ENCODE results near the gene LPIN3. TPM values are rescaled to one million over a fixed set of nuclear protein-coding genes. Genes with fewer than 3 reads are reported as not detected.

LPIN3 gene
- total and polyA plus RNA-seq, 2 donors (not counting 3 experiments of a cell fraction or from before 2014, with no cell fraction given), result 2.1 to 3.0 TPM

DNA sequence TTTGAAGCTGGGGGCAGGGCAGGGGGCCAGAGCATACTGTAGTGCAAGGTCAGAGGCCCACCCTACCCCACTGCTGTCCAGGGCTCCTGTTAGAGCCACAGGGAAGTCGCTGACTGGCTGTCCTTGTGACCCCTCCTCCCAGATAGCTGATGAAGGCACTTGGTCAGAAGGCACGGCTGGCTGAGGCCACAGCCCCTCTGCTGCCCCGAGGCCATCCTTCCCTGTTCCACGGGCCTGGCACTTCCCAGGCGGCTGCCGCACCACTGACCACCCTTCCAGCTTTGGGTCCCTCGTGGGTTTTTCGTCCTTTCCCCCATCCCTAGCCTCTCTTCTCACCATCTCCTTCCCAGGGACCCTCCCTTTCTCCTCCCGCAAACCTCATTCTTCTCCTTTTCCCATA lies 35.2 kb downstream of the LPIN3 start:
- H3K36me3 ChIP-seq (ENCODE audit: control insufficient read depth in 2 of 2, extremely low read depth in 1 of 2, insufficient read depth in 2 of 2, low read length in 2 of 2), result no peaks in the 10 kb centered on the region
- no peak for TF ChIP-seq JUN (IDR thresholded peaks at IDR 0.05; ENCODE audit: borderline replicate concordance, insufficient read depth, insufficient read length, low read depth)
- no peak for TF ChIP-seq POLR2A (IDR thresholded peaks at IDR 0.05; ENCODE audit: low read depth, low read length)
- TF ChIP-seq, protein P1, sequence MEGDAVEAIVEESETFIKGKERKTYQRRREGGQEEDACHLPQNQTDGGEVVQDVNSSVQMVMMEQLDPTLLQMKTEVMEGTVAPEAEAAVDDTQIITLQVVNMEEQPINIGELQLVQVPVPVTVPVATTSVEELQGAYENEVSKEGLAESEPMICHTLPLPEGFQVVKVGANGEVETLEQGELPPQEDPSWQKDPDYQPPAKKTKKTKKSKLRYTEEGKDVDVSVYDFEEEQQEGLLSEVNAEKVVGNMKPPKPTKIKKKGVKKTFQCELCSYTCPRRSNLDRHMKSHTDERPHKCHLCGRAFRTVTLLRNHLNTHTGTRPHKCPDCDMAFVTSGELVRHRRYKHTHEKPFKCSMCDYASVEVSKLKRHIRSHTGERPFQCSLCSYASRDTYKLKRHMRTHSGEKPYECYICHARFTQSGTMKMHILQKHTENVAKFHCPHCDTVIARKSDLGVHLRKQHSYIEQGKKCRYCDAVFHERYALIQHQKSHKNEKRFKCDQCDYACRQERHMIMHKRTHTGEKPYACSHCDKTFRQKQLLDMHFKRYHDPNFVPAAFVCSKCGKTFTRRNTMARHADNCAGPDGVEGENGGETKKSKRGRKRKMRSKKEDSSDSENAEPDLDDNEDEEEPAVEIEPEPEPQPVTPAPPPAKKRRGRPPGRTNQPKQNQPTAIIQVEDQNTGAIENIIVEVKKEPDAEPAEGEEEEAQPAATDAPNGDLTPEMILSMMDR (IDR thresholded peaks at IDR 0.05; ENCODE audit: extremely low read depth in 1 of 2, insufficient read depth in 1 of 2, low read depth in 1 of 2, low read length in 2 of 2), result no peak
- TF ChIP-seq FOS (IDR thresholded peaks at IDR 0.05; ENCODE audit: borderline replicate concordance, insufficient read depth, low read length), result no peak
- TF ChIP-seq, protein P2, sequence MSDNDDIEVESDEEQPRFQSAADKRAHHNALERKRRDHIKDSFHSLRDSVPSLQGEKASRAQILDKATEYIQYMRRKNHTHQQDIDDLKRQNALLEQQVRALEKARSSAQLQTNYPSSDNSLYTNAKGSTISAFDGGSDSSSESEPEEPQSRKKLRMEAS (IDR thresholded peaks at IDR 0.05; ENCODE audit: insufficient read depth, insufficient read length), result no peak
- no peak for TF ChIP-seq MYC (IDR thresholded peaks at IDR 0.05; ENCODE audit: low read depth, low read length)
- H3K27ac ChIP-seq (ENCODE audit: insufficient read depth, low read depth, low read length), result no peak overlapping the region
- peaks cover 0 to 6% of the 10 kb centered on the region in 2 experiments for H3K27me3 ChIP-seq (ENCODE audit: control insufficient read depth in 2 of 2, insufficient read depth in 2 of 2, low read length in 2 of 2)
- FAIRE-seq (no peak), DNase-seq (ENCODE audit: low read depth, low spot score) (no peak)
- BruUV-seq (replicated peaks), result no TSS peak
- H2AFZ ChIP-seq (ENCODE audit: low read depth, low read length), result no peak overlapping the region
- no peak overlapping the region for H3K9ac ChIP-seq (replicated peaks; ENCODE audit: extremely low read depth, insufficient read depth, low read length)
- no peaks in the 10 kb centered on the region for H3K9me1 ChIP-seq (replicated peaks; ENCODE audit: control insufficient read depth, extremely low read depth, insufficient read depth, low read length)
- intact Hi-C loops (cut with micrococcal nuclease), result no loop called here
- dilution Hi-C loops (cut with MboI; ENCODE audit: extremely low pct_ligation_motif_present, low sequenced_read_pairs), result no loop called here
- H3K4me3 ChIP-seq (replicated peaks in 1 of 3; ENCODE audit: insufficient read depth in 1 of 3, low read depth in 1 of 3, low read length in 3 of 3), result no peak overlapping the region
- H4K20me1 ChIP-seq (replicated peaks; ENCODE audit: control insufficient read depth, extremely low read depth, insufficient read depth, low read length), result no peaks in the 10 kb centered on the region
- POLR2A ChIA-PET, result no interaction called here
- H3K9me3 ChIP-seq (replicated peaks; ENCODE audit: control insufficient read depth, insufficient read depth, low read length), result no peaks in the 10 kb centered on the region
- no peaks in the 10 kb centered on the region for H3K79me2 ChIP-seq (ENCODE audit: control insufficient read depth, insufficient read depth, low read length)
- H3K4me2 ChIP-seq (ENCODE audit: insufficient read depth, low read length), result no peak overlapping the region
- CTCF ChIA-PET, result no interaction called here
- no peaks in the 10 kb centered on the region for H3K4me1 ChIP-seq (ENCODE audit: control insufficient read depth, extremely low read depth, insufficient read depth, low read length)

DNA sequence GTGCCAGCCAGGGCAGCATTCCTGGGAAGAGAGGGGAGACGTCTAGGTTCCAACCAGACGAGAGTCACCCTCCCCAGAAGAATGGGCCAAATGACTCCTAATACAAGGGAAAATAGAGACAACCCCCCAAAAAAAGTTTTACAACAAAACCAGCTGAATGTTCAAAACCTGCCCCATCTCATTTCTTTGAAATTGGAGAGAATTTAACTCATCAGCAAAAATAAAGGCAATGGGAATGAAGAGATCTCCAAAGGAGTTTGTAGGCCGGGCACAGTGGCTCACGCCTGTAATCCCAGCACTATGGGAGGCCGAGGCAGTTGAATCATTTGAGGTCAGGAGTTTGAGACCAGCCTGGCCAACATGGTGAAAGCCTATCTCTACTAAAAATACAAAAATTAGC lies 35.7 kb downstream of the LPIN3 start:
- ChIA-PET POLR2A (no interaction called here), CTCF (no interaction called here)
- intact Hi-C loops (cut with micrococcal nuclease) (no loop called here), dilution Hi-C loops (cut with MboI; ENCODE audit: extremely low pct_ligation_motif_present, low sequenced_read_pairs) (no loop called here)
- Histone ChIP-seq H3K27me3 (ENCODE audit: control insufficient read depth in 2 of 2, insufficient read depth in 2 of 2, low read length in 2 of 2) (peaks cover 0 to 6% of the 10 kb centered on the region in 2 experiments), H3K4me1 (ENCODE audit: control insufficient read depth, extremely low read depth, insufficient read depth, low read length) (no peaks in the 10 kb centered on the region), H3K79me2 (ENCODE audit: control insufficient read depth, insufficient read depth, low read length) (no peaks in the 10 kb centered on the region), H4K20me1 (replicated peaks; ENCODE audit: control insufficient read depth, extremely low read depth, insufficient read depth, low read length) (no peaks in the 10 kb centered on the region), H3K9ac (replicated peaks; ENCODE audit: extremely low read depth, insufficient read depth, low read length) (no peak overlapping the region), H3K4me2 (ENCODE audit: insufficient read depth, low read length) (no peak overlapping the region), H3K27ac (ENCODE audit: insufficient read depth, low read depth, low read length) (no peak overlapping the region), H2AFZ (ENCODE audit: low read depth, low read length) (no peak overlapping the region), H3K9me1 (replicated peaks; ENCODE audit: control insufficient read depth, extremely low read depth, insufficient read depth, low read length) (no peaks in the 10 kb centered on the region), H3K4me3 (replicated peaks in 1 of 3; ENCODE audit: insufficient read depth in 1 of 3, low read depth in 1 of 3, low read length in 3 of 3) (no peak overlapping the region), H3K36me3 (ENCODE audit: control insufficient read depth in 2 of 2, extremely low read depth in 1 of 2, insufficient read depth in 2 of 2, low read length in 2 of 2) (no peaks in the 10 kb centered on the region), H3K9me3 (replicated peaks; ENCODE audit: control insufficient read depth, insufficient read depth, low read length) (no peaks in the 10 kb centered on the region)
- no TSS peak for BruUV-seq (replicated peaks)
- no peak for DNase-seq (ENCODE audit: low read depth, low spot score)
- TF ChIP-seq GATA2 (IDR thresholded peaks at IDR 0.05; ENCODE audit: insufficient read depth, insufficient read length, low read depth, low read length), result no peak
- TF ChIP-seq FOS (IDR thresholded peaks at IDR 0.05; ENCODE audit: borderline replicate concordance, insufficient read depth, low read length), result no peak
- no peak for TF ChIP-seq POLR2AphosphoS5 (IDR thresholded peaks at IDR 0.05; ENCODE audit: insufficient read depth, low read depth, low read length)
- TF ChIP-seq JUN (IDR thresholded peaks at IDR 0.05; ENCODE audit: borderline replicate concordance, insufficient read depth, insufficient read length, low read depth), result no peak
- no peak for TF ChIP-seq MYC (IDR thresholded peaks at IDR 0.05; ENCODE audit: low read depth, low read length)
- TF ChIP-seq POLR2A (IDR thresholded peaks at IDR 0.05; ENCODE audit: low read depth, low read length), result no peak
- TF ChIP-seq, protein P2 (IDR thresholded peaks at IDR 0.05; ENCODE audit: insufficient read depth, insufficient read length), result no peak
- no peak for TF ChIP-seq EZH2 (IDR thresholded peaks at IDR 0.05; ENCODE audit: borderline replicate concordance, low read depth, low read length, severe bottlenecking)
- TF ChIP-seq, protein P1 (IDR thresholded peaks at IDR 0.05; ENCODE audit: extremely low read depth in 1 of 2, insufficient read depth in 1 of 2, low read depth in 1 of 2, low read length in 2 of 2), result no peak
- FAIRE-seq, result no peak
